HEK293 (cell line): ENCODE data around the gene TMEM263.
A peak's percentile ranks its signal among the peaks of the same experiment; 100 is the strongest.

ENCODE experiments used
- EGR2 ChIP-seq: fragments of 450-650 bp; formaldehyde crosslinking; IDR thresholded peaks from 2 replicates; pipeline ENCODE4 v1.5.1; 2016; ENCODE audit warnings: low read depth, missing biosample characterization, missing genetic modification characterization
- KLF1 ChIP-seq: fragments of 450-650 bp; formaldehyde crosslinking; IDR thresholded peaks from 2 replicates; pipeline ENCODE4 v1.5.1; 2016; ENCODE audit warnings: missing biosample characterization, missing genetic modification characterization
- KLF10 ChIP-seq: fragments of 450-650 bp; IDR thresholded peaks from 2 replicates; pipeline ENCODE4 v1.5.1; 2018; ENCODE audit warnings: missing biosample characterization, mild to moderate bottlenecking, missing genetic modification characterization
- KLF16 ChIP-seq: fragments of 450-650 bp; formaldehyde crosslinking; IDR thresholded peaks from 2 replicates; pipeline ENCODE4 v1.5.1; 2017; ENCODE audit warnings: missing biosample characterization, missing genetic modification characterization
- KLF8 ChIP-seq: fragments of 450-650 bp; formaldehyde crosslinking; IDR thresholded peaks from 2 replicates; pipeline ENCODE4 v1.5.1; 2016; ENCODE audit warnings: missing biosample characterization, missing genetic modification characterization
- KLF9 ChIP-seq: fragments of 450-650 bp; formaldehyde crosslinking; IDR thresholded peaks from 2 replicates; pipeline ENCODE4 v1.5.1; 2016; ENCODE audit warnings: missing biosample characterization, missing genetic modification characterization, low read depth
- PATZ1 ChIP-seq: fragments of 450-650 bp; formaldehyde crosslinking; IDR thresholded peaks from 2 replicates; pipeline ENCODE4 v1.5.1; 2016; ENCODE audit warnings: missing biosample characterization, missing genetic modification characterization
- PRDM1 ChIP-seq: fragments of 450-650 bp; formaldehyde crosslinking; IDR thresholded peaks from 2 replicates; pipeline ENCODE4; 2016; ENCODE audit warnings: missing biosample characterization, missing genetic modification characterization
- PRDM10 ChIP-seq: fragments of 450-650 bp; formaldehyde crosslinking; IDR thresholded peaks from 2 replicates; pipeline ENCODE4 v1.5.1; 2016; ENCODE audit warnings: missing biosample characterization, missing genetic modification characterization
- SETDB1 ChIP-seq: IDR thresholded peaks from one replicate; pipeline ENCODE4 v1.6.1; 2017; ENCODE audit warnings: mild to moderate bottlenecking, low read length, moderate library complexity, mixed read lengths; ENCODE audit not compliant: insufficient read length
- SP3 ChIP-seq: fragments of 450-650 bp; formaldehyde crosslinking; IDR thresholded peaks from 2 replicates; pipeline ENCODE4 v1.5.1; 2016; ENCODE audit warnings: missing biosample characterization, missing genetic modification characterization
- ZBTB20 ChIP-seq: fragments of 450-650 bp; formaldehyde crosslinking; IDR thresholded peaks from 2 replicates; pipeline ENCODE4 v1.5.1; 2016; ENCODE audit warnings: missing biosample characterization, missing genetic modification characterization
- ZBTB21 ChIP-seq: fragments of 450-650 bp; formaldehyde crosslinking; IDR thresholded peaks from 2 replicates; pipeline ENCODE4 v1.5.1; 2017; ENCODE audit warnings: missing biosample characterization, missing genetic modification characterization
- ZNF157 ChIP-seq: fragments of 450-650 bp; formaldehyde crosslinking; IDR thresholded peaks from 2 replicates; pipeline ENCODE4 v1.5.1; 2016; ENCODE audit warnings: missing biosample characterization, missing genetic modification characterization
- ZNF16 ChIP-seq: fragments of 450-650 bp; formaldehyde crosslinking; IDR thresholded peaks from 2 replicates; pipeline ENCODE4 v1.5.1; 2016; ENCODE audit warnings: low read depth, missing biosample characterization, missing genetic modification characterization
- ZNF175 ChIP-seq: fragments of 450-650 bp; formaldehyde crosslinking; IDR thresholded peaks from 2 replicates; pipeline ENCODE4 v1.5.1; 2016; ENCODE audit warnings: missing biosample characterization, missing genetic modification characterization
- ZNF202 ChIP-seq: fragments of 450-650 bp; formaldehyde crosslinking; IDR thresholded peaks from 2 replicates; pipeline ENCODE4 v1.5.1; 2016; ENCODE audit warnings: missing biosample characterization, missing genetic modification characterization, borderline replicate concordance
- ZNF302 ChIP-seq: fragments of 450-650 bp; formaldehyde crosslinking; IDR thresholded peaks from 2 replicates; pipeline ENCODE4 v1.5.1; 2016; ENCODE audit warnings: missing biosample characterization, missing genetic modification characterization, low read depth
- ZNF311 ChIP-seq: fragments of 450-650 bp; formaldehyde crosslinking; IDR thresholded peaks from 2 replicates; pipeline ENCODE4 v1.5.1; 2017; ENCODE audit warnings: missing biosample characterization, missing genetic modification characterization, borderline replicate concordance
- ZNF426 ChIP-seq: fragments of 450-650 bp; formaldehyde crosslinking; IDR thresholded peaks from 2 replicates; pipeline ENCODE4 v1.5.1; 2017; ENCODE audit warnings: missing biosample characterization, missing genetic modification characterization, mild to moderate bottlenecking, inconsistent platforms, moderate library complexity
- ZNF501 ChIP-seq: fragments of 450-650 bp; formaldehyde crosslinking; IDR thresholded peaks from 2 replicates; pipeline ENCODE4 v1.5.1; 2016; ENCODE audit warnings: missing biosample characterization, missing genetic modification characterization
- ZNF518A ChIP-seq: fragments of 450-650 bp; formaldehyde crosslinking; conservative IDR thresholded peaks from 2 replicates; pipeline ENCODE4 v1.5.1; 2016; ENCODE audit warnings: low read depth, missing biosample characterization, missing genetic modification characterization
- ZNF626 ChIP-seq: fragments of 450-650 bp; sonication (Bioruptor Pico); formaldehyde crosslinking; IDR thresholded peaks from 2 replicates; pipeline ENCODE4 v1.5.1; 2018; ENCODE audit warnings: missing biosample characterization, missing genetic modification characterization, inconsistent platforms
- ZNF660 ChIP-seq: fragments of 450-650 bp; IDR thresholded peaks from 2 replicates; pipeline ENCODE4 v1.5.1; 2018; ENCODE audit warnings: missing biosample characterization, mild to moderate bottlenecking, missing genetic modification characterization
- ZNF76 ChIP-seq: fragments of 450-650 bp; formaldehyde crosslinking; IDR thresholded peaks from 2 replicates; pipeline ENCODE4; 2016; ENCODE audit warnings: low read depth, missing biosample characterization, missing genetic modification characterization, borderline replicate concordance
- ZNF785 ChIP-seq: fragments of 450-650 bp; formaldehyde crosslinking; IDR thresholded peaks from 2 replicates; pipeline ENCODE4 v1.5.1; 2016; ENCODE audit warnings: missing biosample characterization, missing genetic modification characterization
- ZXDB ChIP-seq: fragments of 450-650 bp; formaldehyde crosslinking; IDR thresholded peaks from 2 replicates; pipeline ENCODE4 v1.5.1; 2016; ENCODE audit warnings: missing biosample characterization, missing genetic modification characterization
- TF ChIP-seq, protein P1 (sequence below): fragments of 450-650 bp; formaldehyde crosslinking; IDR thresholded peaks from 2 replicates; pipeline ENCODE4 v1.5.1; 2016; ENCODE audit warnings: missing biosample characterization, missing genetic modification characterization

Gene TMEM263

DNA sequence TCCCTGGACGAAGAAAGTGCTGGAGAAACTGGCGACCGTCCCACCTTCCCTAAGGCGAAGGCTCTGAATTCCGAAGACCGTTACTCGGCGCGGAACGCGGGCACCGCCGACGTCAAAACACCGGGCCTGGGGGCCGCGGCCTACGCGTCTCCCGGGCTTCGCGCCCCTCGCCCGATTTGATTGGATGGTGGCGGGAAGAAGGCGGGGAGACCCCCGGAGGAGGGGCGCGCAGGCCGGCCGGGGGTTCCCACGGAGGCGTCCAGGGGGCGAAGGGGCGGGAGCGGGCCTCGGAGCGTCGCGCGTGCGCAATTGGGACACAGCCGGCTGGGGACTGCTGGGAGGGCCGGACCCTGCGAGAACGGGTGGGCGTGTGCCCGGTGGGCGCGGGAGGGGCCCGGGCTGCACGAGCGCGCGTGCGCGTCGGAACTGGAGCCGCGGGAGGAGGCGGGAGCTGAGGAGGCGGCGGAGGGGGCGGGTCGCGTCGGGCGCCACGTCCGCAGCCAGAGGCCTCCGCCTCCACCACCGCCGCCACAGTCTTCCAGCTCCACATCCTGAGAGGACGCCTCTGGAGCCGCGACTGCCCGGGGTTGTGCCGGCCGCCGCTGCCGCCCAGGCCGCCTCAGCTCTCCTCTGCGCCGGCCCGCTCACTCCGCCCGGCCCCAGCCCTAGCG, at the start of gene TMEM263 (continued):
- no peak for TF ChIP-seq ZNF202 (tag by site-specific recombination)
- TF ChIP-seq KLF8 (tag by site-specific recombination): peak; percentile 75; the same call in 1 of the 2 replicates
- peak; percentile 88 for TF ChIP-seq KLF9 (tag by site-specific recombination)
- TF ChIP-seq EGR2: peak; percentile 84
- TF ChIP-seq ZNF626 (tag by site-specific recombination): 0 out of 2 replicates have a peak, but pooled peaks have one; percentile 36
- TF ChIP-seq KLF10 (tag by site-specific recombination): peak; percentile 97
- no peak for TF ChIP-seq ZNF426 (tag by site-specific recombination)
- peak; percentile 29; the same call in 1 of the 2 replicates for TF ChIP-seq ZNF76 (tag by site-specific recombination)
- peak; percentile 88 for TF ChIP-seq ZNF660 (tag by site-specific recombination)
- TF ChIP-seq ZNF16: no peak
- TF ChIP-seq ZNF157 (tag by site-specific recombination): no peak
- TF ChIP-seq ZNF302 (tag by site-specific recombination): no peak
- peak; percentile 45; the same call in 1 of the 2 replicates for TF ChIP-seq ZBTB20
- 0 out of 2 replicates have a peak, but pooled peaks have one; percentile 1 for TF ChIP-seq ZNF518A (tag by site-specific recombination)
- TF ChIP-seq ZNF175 (tag by site-specific recombination): no peak
- peak; percentile 13; the same call in 1 of the 2 replicates for TF ChIP-seq KLF16 (tag by site-specific recombination)
- TF ChIP-seq PATZ1: peak; percentile 98
- peak; percentile 42; the same call in 1 of the 2 replicates for TF ChIP-seq ZBTB21 (tag by site-specific recombination)
- TF ChIP-seq, protein P1, sequence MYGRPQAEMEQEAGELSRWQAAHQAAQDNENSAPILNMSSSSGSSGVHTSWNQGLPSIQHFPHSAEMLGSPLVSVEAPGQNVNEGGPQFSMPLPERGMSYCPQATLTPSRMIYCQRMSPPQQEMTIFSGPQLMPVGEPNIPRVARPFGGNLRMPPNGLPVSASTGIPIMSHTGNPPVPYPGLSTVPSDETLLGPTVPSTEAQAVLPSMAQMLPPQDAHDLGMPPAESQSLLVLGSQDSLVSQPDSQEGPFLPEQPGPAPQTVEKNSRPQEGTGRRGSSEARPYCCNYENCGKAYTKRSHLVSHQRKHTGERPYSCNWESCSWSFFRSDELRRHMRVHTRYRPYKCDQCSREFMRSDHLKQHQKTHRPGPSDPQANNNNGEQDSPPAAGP (tag by site-specific recombination): 0 out of 2 replicates have a peak, but pooled peaks have one; percentile 10
- TF ChIP-seq SETDB1: peak; percentile 74
- TF ChIP-seq ZNF785 (tag by site-specific recombination): peak; percentile 81; the same call in 1 of the 2 replicates
- peak; percentile 59; the same call in 1 of the 2 replicates for TF ChIP-seq ZNF501
- peak; percentile 100 for TF ChIP-seq ZXDB (tag by site-specific recombination)
- TF ChIP-seq ZNF311 (tag by site-specific recombination): no peak
- peak; percentile 69 for TF ChIP-seq KLF1 (tag by site-specific recombination)
- TF ChIP-seq PRDM1: peak; percentile 87
- 0 out of 2 replicates have a peak, but pooled peaks have one; percentile 26 for TF ChIP-seq PRDM10 (tag by site-specific recombination)
- peak; percentile 79 for TF ChIP-seq SP3 (tag by site-specific recombination)
